NCI-H510A treated with DMSO at 0.1 percent for 48 hours (cell line): ENCODE measurements around the gene CLPTM1L.
A peak's percentile ranks its signal among the peaks of the same experiment; 100 is the strongest.
"Not testable (repeated sequence)": the region's sequence is repeated elsewhere in the genome, so short reads cannot be mapped to it uniquely, and the experiment has no call there.

Experiments used
- DNase-seq: peaks from one replicate; lab custom pipeline; 2025; lab: John Stamatoyannopoulos, UW

The CLPTM1L gene

GRCh38 chr5:1380011-1380817 is 35.3 kb upstream of the CLPTM1L start:
- peak; percentile 32 for DNase-seq

DNA sequence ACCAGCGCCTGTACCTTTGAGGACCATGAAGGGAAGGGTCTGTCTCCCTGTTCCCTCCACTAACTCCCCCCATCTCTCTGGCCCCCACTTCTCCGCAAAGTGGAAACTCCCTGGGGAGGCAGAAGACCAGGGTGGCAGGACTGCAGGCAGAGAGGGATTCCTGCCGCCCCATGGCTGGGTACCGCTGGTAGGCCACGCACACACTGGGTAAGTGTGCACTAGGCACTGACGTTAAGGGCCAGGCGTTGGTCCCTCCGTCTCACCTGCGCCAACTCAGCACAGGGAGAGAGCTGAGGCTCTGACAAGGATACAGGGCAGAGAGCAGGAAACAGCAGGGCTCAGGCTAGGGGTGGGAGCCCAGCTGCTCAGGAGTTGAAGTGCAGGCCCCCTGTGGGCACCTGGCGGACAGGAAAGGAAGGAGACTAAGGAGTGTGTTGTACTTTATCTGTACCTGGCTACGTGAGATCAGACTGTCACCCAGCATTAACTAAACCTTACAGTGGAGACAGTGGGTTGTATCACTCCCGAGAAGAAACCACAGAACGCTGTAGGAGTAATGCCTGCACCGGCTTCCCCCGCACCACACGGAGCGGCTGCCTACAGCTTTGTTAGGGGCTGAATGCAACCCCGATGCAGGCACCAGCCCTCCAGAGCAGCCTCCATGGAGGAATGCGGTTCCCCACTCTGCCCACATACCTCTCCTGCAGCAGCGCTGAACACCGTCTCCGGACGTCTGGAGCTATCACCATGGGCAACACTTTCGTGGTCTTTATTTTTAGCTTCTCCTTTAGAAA is 34.2 kb upstream of the CLPTM1L start:
- DNase-seq: no peak

GRCh38 chr5:1378096-1378495 is 33.2 kb upstream of the CLPTM1L start:
- no peak for DNase-seq

- no peak for DNase-seq
Measured at GRCh38 chr5:1376981-1377380, 32.1 kb upstream of the CLPTM1L start.

- no peak for DNase-seq
Measured at GRCh38 chr5:1375871-1376810, 31.2 kb upstream of the CLPTM1L start.

DNA sequence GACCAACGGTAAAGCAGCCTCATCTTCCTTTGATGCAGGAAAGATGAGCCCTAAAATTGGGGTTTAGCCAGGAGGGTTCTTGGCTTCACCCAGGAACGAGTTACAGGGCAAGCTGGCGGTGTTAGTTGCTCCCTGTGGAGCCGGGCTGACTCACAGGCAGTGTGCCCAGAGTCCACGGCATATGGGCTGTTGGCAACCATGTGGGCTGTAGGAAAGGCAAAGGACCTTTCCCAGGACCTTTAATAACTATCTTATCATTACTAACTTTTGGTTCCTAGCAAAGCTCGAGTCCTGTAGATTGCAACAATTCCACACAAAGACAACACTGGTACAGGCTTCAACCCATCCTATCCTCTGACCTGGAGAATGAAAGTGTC is 29.8 kb upstream of the CLPTM1L start:
- DNase-seq: no peak

DNA sequence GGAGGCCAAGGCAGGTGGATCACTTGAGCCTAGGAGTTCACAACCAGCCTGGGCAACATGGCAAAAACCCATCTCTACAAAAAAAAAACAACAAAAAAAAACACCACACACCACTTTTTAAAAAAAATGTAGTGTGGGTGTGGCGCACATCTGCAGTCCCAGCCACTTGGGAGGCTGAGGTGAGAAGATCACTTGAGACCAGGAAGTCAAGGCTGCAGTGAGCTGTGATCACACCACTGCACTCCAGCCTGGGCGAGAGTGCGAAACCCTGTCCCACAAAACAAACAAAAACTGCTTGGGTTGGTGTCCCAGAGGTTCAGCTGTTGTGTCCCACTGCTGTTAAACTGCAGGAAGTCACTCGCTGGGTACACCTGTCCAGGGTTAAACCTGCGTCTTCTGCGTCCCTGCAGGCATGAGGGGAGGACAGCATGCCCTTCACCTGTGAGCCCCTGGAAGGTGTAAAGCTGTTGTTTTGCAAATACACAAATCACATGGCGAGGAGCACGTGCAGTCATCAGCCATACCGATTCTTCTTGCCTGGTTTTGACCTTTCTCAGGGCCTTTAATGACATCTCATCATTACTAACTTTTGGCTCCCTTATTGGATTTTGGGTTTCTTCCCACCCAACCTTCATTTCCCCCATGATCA is 29.3 kb upstream of the CLPTM1L start:
- no peak for DNase-seq

- not testable (repeated sequence) for DNase-seq
Measured at GRCh38 chr5:1371972-1372342, 27.1 kb upstream of the CLPTM1L start.

DNA sequence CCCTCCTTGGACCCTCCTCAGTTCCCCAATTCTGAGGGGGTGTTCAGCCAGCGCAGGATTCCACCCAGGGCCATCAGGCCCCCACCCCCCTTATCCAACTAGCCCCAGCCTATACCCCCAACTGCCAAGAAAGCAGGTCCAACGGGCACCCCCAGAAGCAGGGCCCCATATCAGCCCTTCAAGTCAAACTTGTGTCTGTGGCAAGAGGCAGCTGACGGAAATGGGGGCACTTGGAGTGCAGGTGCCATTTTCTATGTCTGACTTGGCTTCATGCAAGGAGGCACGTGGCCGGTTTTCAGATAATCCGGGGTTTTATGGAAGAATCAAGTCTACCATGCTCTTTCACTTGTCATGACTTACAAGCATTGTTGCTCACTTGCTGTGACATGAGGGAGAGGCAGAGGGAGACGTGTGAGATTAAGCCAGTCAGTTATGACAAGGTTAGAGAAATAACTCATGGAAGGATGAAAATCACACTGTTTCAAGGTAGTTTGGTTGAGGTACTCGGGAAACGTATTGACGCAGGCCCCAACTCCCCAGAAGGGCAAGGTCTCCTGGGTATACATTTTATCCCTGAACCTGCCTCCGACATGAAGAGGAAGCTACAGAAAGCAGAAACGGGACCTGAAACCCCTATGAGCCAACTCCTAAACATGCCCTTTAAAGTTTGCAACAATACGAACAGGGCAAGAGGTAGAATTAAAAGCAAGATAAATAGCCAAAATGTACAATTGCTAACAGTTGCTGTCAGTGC is 26.5 kb upstream of the CLPTM1L start:
- DNase-seq: no peak

GRCh38 chr5:1370006-1370405 is 25.1 kb upstream of the CLPTM1L start:
- no peak for DNase-seq

- DNase-seq: no peak
Measured at GRCh38 chr5:1368756-1369155, 23.9 kb upstream of the CLPTM1L start.

DNA sequence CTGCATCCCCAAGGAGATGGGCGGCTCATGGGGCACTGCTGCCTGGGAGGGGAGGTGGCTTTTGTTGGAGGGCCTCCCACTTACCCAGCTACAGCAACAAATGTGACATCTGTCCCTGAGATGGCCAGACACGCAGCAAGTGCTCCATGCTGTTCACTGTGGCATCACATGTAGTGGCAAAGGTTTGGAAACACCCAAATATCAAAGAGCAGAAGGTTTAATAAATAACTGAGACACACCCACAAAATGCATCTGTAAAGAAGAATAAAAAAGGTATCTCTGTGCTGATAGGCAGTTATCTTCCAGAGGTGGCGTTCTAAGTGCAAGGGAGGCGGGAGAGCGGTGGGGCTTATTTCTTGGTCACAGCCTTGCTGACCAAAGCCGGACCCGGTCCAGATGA is 23.3 kb upstream of the CLPTM1L start:
- DNase-seq: no peak

DNA sequence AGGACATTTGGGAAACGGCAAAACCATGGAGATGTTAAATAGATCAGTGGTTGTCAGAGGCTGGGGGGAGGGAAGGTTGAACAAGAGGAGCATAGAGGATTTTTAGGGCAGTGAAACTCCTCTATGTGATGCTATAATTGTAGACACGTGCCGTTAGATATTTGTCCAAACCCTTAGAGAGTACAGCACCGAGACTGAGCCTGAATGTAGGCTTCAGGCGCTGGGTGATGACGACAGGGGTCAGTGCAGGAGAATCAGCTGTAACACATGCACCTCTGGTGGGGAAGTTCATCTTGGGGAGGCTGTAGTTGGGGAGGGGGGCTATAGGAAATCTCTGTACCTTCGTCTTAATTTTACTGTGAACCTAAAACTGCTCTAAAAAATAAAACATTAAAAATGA is 22.2 kb upstream of the CLPTM1L start:
- no peak for DNase-seq

DNA sequence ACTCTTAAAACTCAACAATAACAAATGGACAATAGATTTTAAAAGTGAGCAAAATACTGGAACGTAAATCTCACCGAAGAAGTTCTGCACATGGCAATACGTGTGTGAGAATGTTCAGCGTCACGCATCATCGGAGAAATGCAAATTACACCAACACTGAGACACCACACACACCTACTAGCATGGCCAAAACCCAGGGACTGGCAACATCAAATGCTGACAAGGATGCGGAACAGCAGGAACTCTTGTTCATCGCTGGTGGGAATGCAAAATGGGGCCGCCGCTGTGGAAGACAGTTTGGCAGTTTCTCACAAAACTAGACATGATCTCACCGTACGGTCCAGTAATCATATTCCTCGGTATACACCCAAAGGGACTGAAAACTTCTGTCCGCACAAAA is 21.6 kb upstream of the CLPTM1L start:
- no peak for DNase-seq

- DNase-seq: no peak
Measured at GRCh38 chr5:1364211-1364610, 19.3 kb upstream of the CLPTM1L start.

GRCh38 chr5:1363581-1363980 is 18.7 kb upstream of the CLPTM1L start:
- DNase-seq: no peak

- DNase-seq: no peak
Measured at GRCh38 chr5:1363160-1363559, 18.3 kb upstream of the CLPTM1L start.

GRCh38 chr5:1362242-1363015 is 17.5 kb upstream of the CLPTM1L start:
- no peak for DNase-seq

GRCh38 chr5:1360861-1361260 is 16.0 kb upstream of the CLPTM1L start:
- no peak for DNase-seq

DNA sequence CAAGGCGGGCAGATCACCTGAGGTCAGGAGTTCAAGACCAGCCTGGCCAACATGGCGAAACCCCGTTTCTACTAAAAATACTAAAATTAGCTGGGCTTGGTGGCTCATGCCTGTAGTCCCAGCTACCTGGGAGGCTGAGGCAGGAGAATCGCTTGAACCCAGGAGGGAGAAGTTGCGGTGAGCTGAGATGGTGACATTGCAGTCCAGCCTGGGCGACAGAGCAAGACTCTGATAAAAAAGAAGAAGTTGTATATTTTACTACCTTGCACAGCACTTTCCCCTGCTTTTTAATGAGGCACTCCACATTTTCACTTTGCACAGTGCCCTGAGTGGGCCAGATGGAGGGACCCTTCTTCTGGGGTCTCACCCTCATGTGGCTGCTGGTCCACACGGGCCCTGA is 15.5 kb upstream of the CLPTM1L start:
- DNase-seq: not testable (repeated sequence)
